Prostate gland (tissue), 2 donors: ENCODE measurements around the gene COL4A1.

Source experiments
- CTCF ChIP-seq, 4 experiments: fragments of 200-600 bp in 2 of 4; fragments of 450-650 bp in 2 of 4; sonication (generic) in 2 of 4; IDR thresholded peaks; 1 replicate in 3 of 4; 2 replicates in 1 of 4; pipeline ENCODE4 v1.5.1; 2016 to 2019; ENCODE audit warnings: antibody characterized with exemption in 4 of 4, mild to moderate bottlenecking in 2 of 4, moderate library complexity in 2 of 4
- POLR2A ChIP-seq: fragments of 450-650 bp; IDR thresholded peaks from one replicate; pipeline ENCODE4 v1.6.1; 2016; ENCODE audit warnings: antibody characterized with exemption, mild to moderate bottlenecking
- POLR2AphosphoS5 ChIP-seq: sonication (generic); formaldehyde crosslinking; IDR thresholded peaks from one replicate; pipeline ENCODE4 v1.6.1; 2017; ENCODE audit warnings: antibody characterized with exemption

DNA sequence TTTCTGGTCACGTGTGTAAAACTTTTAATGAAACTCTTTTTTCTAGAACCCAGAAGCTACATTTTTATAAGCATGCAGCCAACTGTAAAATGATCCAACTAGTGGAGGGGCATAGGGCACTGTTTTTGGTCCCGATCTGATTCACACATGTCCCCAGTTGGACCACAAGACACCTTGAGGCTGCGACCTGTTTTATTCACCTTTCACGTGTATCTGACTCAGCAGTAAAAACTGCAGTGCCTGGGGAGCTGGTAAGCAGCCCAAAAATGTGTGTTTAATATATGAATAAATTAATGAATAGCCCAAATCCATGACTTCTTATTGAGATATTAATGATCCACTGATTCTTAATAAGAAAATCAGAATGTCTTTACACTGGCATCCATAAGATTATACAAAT lies 140.4 kb downstream of the COL4A1 start:
- TF ChIP-seq CTCF (IDR thresholded peaks at IDR 0.05): no peak
- no peak for TF ChIP-seq POLR2A
- TF ChIP-seq POLR2AphosphoS5: no peak
